DMS53 treated with DMSO at 0.1 percent for 48 hours (cell line): ENCODE measurements around the gene RABGAP1.

Source experiments
- DNase-seq: peaks from one replicate; lab custom pipeline; 2025; ENCODE audit not compliant: unreplicated experiment; lab: John Stamatoyannopoulos, UW

RABGAP1 gene

GRCh38 chr9:123150708-123151503, 210.1 kb downstream of the RABGAP1 start:
- DNase-seq, result no peak
